T-cell (primary cell): ENCODE data around the gene IBSP. TPM values are rescaled to one million over a fixed set of nuclear protein-coding genes. Genes with fewer than 3 reads are reported as not detected.

Experiments used
- ATAC-seq, 4 experiments: fragments of 200-7000 bp in 3 of 4; fragments of 150-1000 bp in 1 of 4; cut with Tn5 transposase; replicated peaks in 1 of 4; 1 replicate in 3 of 4; 2 replicates in 1 of 4; pipeline ENCODE4 v1.10.0; 2021; ENCODE audit warnings: moderate library complexity in 3 of 4, mild to moderate bottlenecking in 2 of 4, moderate number of reproducible peaks in 1 of 4
- CTCF ChIA-PET, 2 donors: fragments of 300-600 bp; sonication (Branson Sonifier 250); formaldehyde crosslinking; loops; one replicate each; lab custom pipeline; 2022; ENCODE audit warnings: antibody characterized with exemption in 2 of 2; lab: Charles Lee
- POLR2A ChIA-PET, 2 donors: fragments of 300-600 bp; sonication (Branson Sonifier 250); formaldehyde crosslinking; loops; one replicate each; lab custom pipeline; 2022; ENCODE audit warnings: antibody characterized with exemption in 2 of 2; lab: Charles Lee
- DNase-seq, 35 experiments: peaks; one replicate each; pipeline versions ENCODE4 v3.0.0 to v3.0.0-alpha.2; 2013 to 2023
- H3K27ac ChIP-seq: one replicate; pipeline ENCODE4 v1.5.1; 2013; ENCODE audit warnings: low read length
- H3K27me3 ChIP-seq, 2 experiments: replicated peaks in 1 of 2; 1 replicate in 1 of 2; 2 replicates in 1 of 2; pipeline versions ENCODE4 v1.6.1 to v1.7.0; 2013; ENCODE audit warnings: low read length in 1 of 2, mixed read lengths in 1 of 2; ENCODE audit not compliant: control insufficient read depth in 2 of 2, insufficient read depth in 2 of 2; ENCODE audit errors: extremely low read depth in 1 of 2
- H3K36me3 ChIP-seq, 2 donors: 1 replicate in 1 of 2; 2 replicates in 1 of 2; pipeline versions ENCODE4 v1.6.1 to v1.7.0; 2013; ENCODE audit warnings: low read length in 1 of 2; ENCODE audit not compliant: control insufficient read depth in 2 of 2, insufficient read depth in 1 of 2; ENCODE audit errors: extremely low read depth in 1 of 2
- H3K4me1 ChIP-seq, 2 experiments: 1 replicate in 1 of 2; 2 replicates in 1 of 2; pipeline versions ENCODE4 v1.6.1 to v1.7.0; 2013; ENCODE audit warnings: low read length in 2 of 2, mixed read lengths in 1 of 2; ENCODE audit not compliant: insufficient read depth in 2 of 2, control insufficient read depth in 1 of 2; ENCODE audit errors: extremely low read depth in 1 of 2
- H3K4me3 ChIP-seq, 2 donors: 1 replicate in 1 of 2; 2 replicates in 1 of 2; pipeline versions ENCODE4 v1.5.1 to v1.7.0; 2013; ENCODE audit warnings: mild to moderate bottlenecking in 2 of 2, low read length in 1 of 2, moderate library complexity in 1 of 2; ENCODE audit not compliant: control insufficient read depth in 1 of 2; ENCODE audit errors: extremely low read depth in 1 of 2
- H3K9me3 ChIP-seq: 2 replicates; pipeline ENCODE4 v1.7.0; 2013
- H3K27ac Mint-ChIP-seq, 2 donors: one replicate each; pipeline ENCODE4 v1.8.0; 2020 to 2021; ENCODE audit warnings: mild to moderate bottlenecking in 2 of 2, mixed read lengths in 2 of 2
- H3K27me3 Mint-ChIP-seq, 2 donors: one replicate each; pipeline ENCODE4 v1.8.0; 2021 to 2022; ENCODE audit warnings: mixed read lengths in 2 of 2
- H3K36me3 Mint-ChIP-seq: one replicate; pipeline ENCODE4 v1.8.0; 2021; ENCODE audit warnings: mixed read lengths
- H3K4me1 Mint-ChIP-seq, 3 donors: one replicate each; pipeline ENCODE4 v1.8.0; 2020 to 2022; ENCODE audit warnings: mixed read lengths in 3 of 3, mild to moderate bottlenecking in 1 of 3
- H3K4me3 Mint-ChIP-seq, 3 donors: one replicate each; pipeline ENCODE4 v1.8.0; 2020 to 2022; ENCODE audit warnings: mild to moderate bottlenecking in 3 of 3, mixed read lengths in 3 of 3, moderate library complexity in 3 of 3
- H3K9me3 Mint-ChIP-seq, 3 donors: one replicate each; pipeline ENCODE4 v1.8.0; 2020 to 2022; ENCODE audit warnings: mixed read lengths in 3 of 3
- WGBS: methylation state at CpG from one replicate; pipeline ENCODE4 v1.1.5; 2013; ENCODE audit warnings: missing lambda C conversion rate; ENCODE audit not compliant: insufficient coverage; 5-methylcytosine and 5-hydroxymethylcytosine counted together
- total RNA-seq, 35 experiments: library from RNA in 6 of 35; stranded (reverse) in 6 of 35; fragments of 120-200 nt in 1 of 35; gene quantifications; one replicate each; pipeline versions ENCODE4 v1.2.1 to v1.2.4 and lab custom pipeline; 2013 to 2026

IBSP gene
- total RNA-seq, 5 donors from 2014 or later (not counting 1 experiment from before 2014, with no cell fraction given): not detected

DNA sequence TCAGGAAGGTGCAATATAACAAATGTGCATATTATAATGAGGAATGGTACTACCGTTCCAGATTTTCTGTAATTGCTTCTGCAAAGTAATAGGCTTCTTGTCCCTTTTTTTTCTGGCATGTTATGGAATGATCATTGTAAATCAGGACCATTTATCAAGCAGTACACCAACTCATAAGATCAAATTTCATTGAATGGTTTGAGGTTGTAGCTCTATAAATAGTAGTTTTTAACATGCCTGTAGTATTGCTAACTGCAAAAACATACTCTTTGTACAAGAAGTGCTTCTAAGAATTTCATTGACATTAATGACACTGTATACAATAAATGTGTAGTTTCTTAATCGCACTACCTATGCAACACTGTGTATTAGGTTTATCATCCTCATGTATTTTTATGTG lies 12.6 kb downstream of the IBSP start:
- H3K9me3 ChIP-seq: no peaks in the 10 kb centered on the region
- H3K36me3 ChIP-seq: no peaks in the 10 kb centered on the region
- no peak for ATAC-seq
- ChIA-PET CTCF (no interaction called here), POLR2A (no interaction called here)
- no peak overlapping the region for H3K27ac ChIP-seq
- no peak overlapping the region for H3K27ac Mint-ChIP-seq
- no peak overlapping the region for H3K4me3 ChIP-seq
- no peak for DNase-seq
- peaks cover 0 to 5% (median 0%) of the 10 kb centered on the region in 3 donors for H3K9me3 Mint-ChIP-seq
- no peaks in the 10 kb centered on the region for H3K27me3 ChIP-seq
- peaks cover 1 to 5% of the 10 kb centered on the region in 2 donors for H3K27me3 Mint-ChIP-seq
- H3K4me1 Mint-ChIP-seq: no peaks in the 10 kb centered on the region
- no peak overlapping the region for H3K4me3 Mint-ChIP-seq
- no CpG with 5 or more reads among the region's 2 CpGs for WGBS
- no peaks in the 10 kb centered on the region for H3K4me1 ChIP-seq
- no peaks in the 10 kb centered on the region for H3K36me3 Mint-ChIP-seq

DNA sequence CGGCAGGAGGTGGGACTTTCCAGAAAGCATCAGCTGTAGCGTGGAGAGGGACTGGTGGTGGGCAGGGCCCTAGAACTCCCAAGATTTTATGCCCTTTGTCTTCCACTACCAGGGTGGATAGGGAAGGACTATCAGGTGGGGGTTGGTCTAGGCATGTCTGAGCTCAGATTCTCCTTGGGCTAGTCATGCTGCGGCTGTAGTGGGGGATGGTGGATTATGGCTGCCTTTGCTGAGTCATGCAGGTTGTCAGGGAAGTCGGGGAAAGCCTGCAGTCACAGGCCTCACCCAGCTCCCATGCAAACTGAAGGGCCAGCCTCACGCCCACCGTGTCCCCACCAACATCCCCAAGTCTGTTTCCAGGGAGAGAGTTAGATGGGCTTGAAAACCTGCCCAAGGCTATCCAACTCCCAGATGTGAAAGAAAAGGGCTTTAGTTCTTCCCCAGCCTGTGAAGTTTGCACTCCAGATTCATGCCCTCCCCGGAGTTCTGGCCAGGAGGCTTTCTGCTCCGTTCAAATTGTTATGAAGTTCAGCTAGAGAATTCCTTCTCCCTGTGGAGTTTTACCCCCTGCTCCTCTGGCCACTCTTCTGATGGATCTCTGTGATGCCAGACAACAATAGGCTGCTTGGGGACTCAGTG lies 20.0 kb downstream of the IBSP start:
- H3K9me3 Mint-ChIP-seq: no peaks in the 10 kb centered on the region
- H3K27me3 Mint-ChIP-seq: peaks cover 14 to 36% of the 10 kb centered on the region in 2 donors
- ChIA-PET CTCF (no interaction called here), POLR2A (no interaction called here)
- ATAC-seq: no peak
- DNase-seq: no peak
- H3K27ac Mint-ChIP-seq: no peak overlapping the region
- H3K27ac ChIP-seq: no peak overlapping the region
- H3K4me1 Mint-ChIP-seq: no peaks in the 10 kb centered on the region
- H3K4me3 ChIP-seq: no peak overlapping the region
- no peaks in the 10 kb centered on the region for H3K36me3 ChIP-seq
- no peak overlapping the region for H3K4me3 Mint-ChIP-seq
- peaks cover 0 to 12% of the 10 kb centered on the region in 2 experiments for H3K27me3 ChIP-seq
- no peaks in the 10 kb centered on the region for H3K4me1 ChIP-seq
- no peaks in the 10 kb centered on the region for H3K36me3 Mint-ChIP-seq
- 78% methylated on average over 3 of the region's 8 CpGs for WGBS
- no peaks in the 10 kb centered on the region for H3K9me3 ChIP-seq

DNA sequence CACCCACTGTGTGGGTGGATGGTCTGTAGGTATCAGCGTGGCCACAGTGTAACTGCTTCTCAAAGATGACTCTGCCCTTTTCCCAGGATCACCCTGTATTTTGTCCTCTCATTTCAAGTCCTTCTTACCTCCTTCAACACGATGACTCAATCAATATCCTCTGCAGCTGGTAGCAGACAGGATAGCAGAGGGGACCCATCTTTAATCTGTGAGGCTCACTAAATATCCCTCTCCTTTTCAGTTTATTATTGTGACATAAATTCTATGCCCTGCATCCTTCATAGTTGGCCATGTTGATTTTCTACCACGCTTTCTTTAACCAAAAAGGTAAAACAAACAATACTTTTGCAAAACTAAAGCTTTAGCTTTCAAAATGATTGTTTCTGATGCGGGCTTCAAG lies 23.8 kb downstream of the IBSP start:
- peaks cover 13 to 27% of the 10 kb centered on the region in 2 donors for H3K27me3 Mint-ChIP-seq
- Histone ChIP-seq H3K4me1 (no peaks in the 10 kb centered on the region), H3K27me3 (peaks cover 0 to 12% of the 10 kb centered on the region in 2 experiments), H3K9me3 (no peaks in the 10 kb centered on the region), H3K27ac (no peak overlapping the region), H3K4me3 (no peak overlapping the region), H3K36me3 (no peaks in the 10 kb centered on the region)
- no peak overlapping the region for H3K27ac Mint-ChIP-seq
- ATAC-seq (no peak), DNase-seq (no peak)
- ChIA-PET POLR2A (no interaction called here), CTCF (no interaction called here)
- H3K4me1 Mint-ChIP-seq: no peaks in the 10 kb centered on the region
- H3K4me3 Mint-ChIP-seq: no peak overlapping the region
- no peaks in the 10 kb centered on the region for H3K36me3 Mint-ChIP-seq
- WGBS: 66% methylated on average over 3 of the region's 4 CpGs
- no peaks in the 10 kb centered on the region for H3K9me3 Mint-ChIP-seq

DNA sequence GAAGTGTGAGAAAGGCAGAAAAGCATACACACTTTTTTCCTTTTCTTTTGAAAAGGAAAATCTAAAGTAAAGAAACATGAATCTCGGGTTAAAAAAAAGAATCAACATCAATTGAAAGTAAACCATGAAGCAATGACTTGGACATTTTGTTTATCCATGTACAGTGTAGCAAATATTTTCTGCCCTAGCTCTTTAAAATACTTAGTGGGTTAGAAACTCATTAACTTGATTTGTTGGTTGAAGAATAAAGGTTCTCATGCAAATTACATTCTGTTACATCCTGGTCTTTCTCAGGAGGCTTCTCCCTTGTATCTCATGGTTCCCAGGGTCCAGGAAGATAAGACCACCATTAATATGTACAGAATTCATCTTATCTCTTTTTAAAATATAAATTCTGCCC lies 24.4 kb downstream of the IBSP start:
- DNase-seq (no peak), ATAC-seq (no peak)
- Histone ChIP-seq H3K27ac (no peak overlapping the region), H3K36me3 (no peaks in the 10 kb centered on the region), H3K4me1 (no peaks in the 10 kb centered on the region), H3K4me3 (no peak overlapping the region), H3K9me3 (no peaks in the 10 kb centered on the region), H3K27me3 (peaks cover 0 to 12% of the 10 kb centered on the region in 2 experiments)
- no peak overlapping the region for H3K27ac Mint-ChIP-seq
- peaks cover 13 to 27% of the 10 kb centered on the region in 2 donors for H3K27me3 Mint-ChIP-seq
- ChIA-PET POLR2A (interaction anchor here in 1 of 2 donors (0.6 kb wide), 1 partner anchor 1781 kb away, joined by 3 read pairs; no protein-coding TSS in a partner anchor), CTCF (no interaction called here)
- no peak overlapping the region for H3K4me3 Mint-ChIP-seq
- H3K36me3 Mint-ChIP-seq: no peaks in the 10 kb centered on the region
- no CpG with 5 or more reads among the region's 1 CpG for WGBS
- no peaks in the 10 kb centered on the region for H3K4me1 Mint-ChIP-seq
- no peaks in the 10 kb centered on the region for H3K9me3 Mint-ChIP-seq

DNA sequence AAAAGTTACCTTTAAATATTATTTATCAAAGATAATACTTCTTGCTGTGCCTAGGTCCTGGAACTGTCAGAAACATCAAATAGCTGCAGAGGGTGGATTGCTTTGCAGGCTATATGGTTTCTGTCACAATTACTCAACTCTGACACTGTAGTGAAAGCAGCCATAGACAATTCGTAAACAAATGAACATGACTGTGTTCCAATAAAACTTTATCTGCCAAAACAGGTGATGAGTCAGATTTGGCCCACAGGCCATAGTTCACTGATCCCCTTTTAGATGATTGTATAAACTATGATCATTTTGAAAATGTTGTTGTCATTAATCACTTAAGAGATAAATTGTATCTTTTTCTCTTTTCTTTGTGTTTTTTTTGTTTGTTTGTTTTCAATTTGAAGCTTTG lies 25.0 kb downstream of the IBSP start:
- no peak overlapping the region for H3K4me3 Mint-ChIP-seq
- Histone ChIP-seq H3K4me3 (no peak overlapping the region), H3K9me3 (no peaks in the 10 kb centered on the region), H3K4me1 (no peaks in the 10 kb centered on the region), H3K27ac (no peak overlapping the region), H3K27me3 (peaks cover 0 to 7% of the 10 kb centered on the region in 2 experiments), H3K36me3 (no peaks in the 10 kb centered on the region)
- no peak for ATAC-seq
- WGBS: no CpG with 5 or more reads among the region's 1 CpG
- peaks cover 13 to 22% of the 10 kb centered on the region in 2 donors for H3K27me3 Mint-ChIP-seq
- no peaks in the 10 kb centered on the region for H3K4me1 Mint-ChIP-seq
- CTCF ChIA-PET: no interaction called here
- no peaks in the 10 kb centered on the region for H3K9me3 Mint-ChIP-seq
- POLR2A ChIA-PET: interaction anchor here in 1 of 2 donors (0.6 kb wide), 1 partner anchor 1782 kb away, joined by 3 read pairs; no protein-coding TSS in a partner anchor
- no peaks in the 10 kb centered on the region for H3K36me3 Mint-ChIP-seq
- no peak overlapping the region for H3K27ac Mint-ChIP-seq
- no peak for DNase-seq

DNA sequence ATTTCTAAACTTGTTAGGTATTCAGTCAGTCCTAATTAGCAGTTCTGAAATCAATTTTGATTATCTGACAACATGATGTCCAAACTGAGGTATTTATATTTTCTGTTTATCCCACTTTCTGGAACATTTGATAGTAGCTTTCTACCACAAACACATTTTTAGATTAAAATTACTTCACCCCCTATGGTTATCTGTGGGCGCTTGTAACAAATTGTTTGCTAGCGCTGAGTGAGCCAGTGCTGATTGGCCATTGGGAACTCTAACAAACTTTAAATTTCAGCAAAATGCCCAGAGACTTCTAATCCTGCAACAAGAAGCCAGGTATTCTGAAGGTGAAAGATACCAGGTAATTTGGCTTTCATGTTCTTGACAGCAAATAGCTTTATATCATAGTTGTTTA lies 33.3 kb downstream of the IBSP start, which contains the start of gene MEPE:
Gene MEPE (plus strand): TSS at position 301 of the 400 bp plus-strand sequence. CDS start 1,746 bp downstream, outside the sequence.
- no CpG with 5 or more reads among the region's 2 CpGs for WGBS
- ATAC-seq (no peak), DNase-seq (no peak)
- Mint-ChIP-seq H3K4me3 (no peak within 1 kb of the TSS), H3K9me3 (no peaks in the 10 kb centered on the region), H3K27me3 (peaks cover 0 to 14% of the 10 kb centered on the region in 2 donors), H3K4me1 (no peaks in the 10 kb centered on the region), H3K27ac (no peak within 1 kb of the TSS), H3K36me3 (no peaks in the 10 kb centered on the region)
- H3K36me3 ChIP-seq: no peaks in the 10 kb centered on the region
- ChIA-PET POLR2A (no interaction called here), CTCF (interaction anchor here (0.9 to 1.2 kb wide), 2 partner anchors 16 to 27 kb away, joined by 3 to 4 read pairs; no protein-coding TSS in a partner anchor)
- no peak within 1 kb of the TSS for H3K27ac ChIP-seq
- no peaks in the 10 kb centered on the region for H3K9me3 ChIP-seq
- H3K27me3 ChIP-seq: no peaks in the 10 kb centered on the region
- no peak within 1 kb of the TSS for H3K4me3 ChIP-seq
- no peaks in the 10 kb centered on the region for H3K4me1 ChIP-seq
